ENCODE data around the gene PRPH. TPM values are rescaled to one million over a fixed set of nuclear protein-coding genes. Genes with fewer than 3 reads are reported as not detected.
"Not testable (repeated sequence)": the region's sequence is repeated elsewhere in the genome, so short reads cannot be mapped to it uniquely, and the experiment has no call there.

The PRPH gene
- total RNA-seq (1 to 10 TPM in 1 of 4 donors, under 1 TPM in 3; 0.57 to 1.8 (median 0.94) TPM), polyA plus RNA-seq (2.0 TPM)
- long read RNA-seq, donor 1, result 0 reads
- long read RNA-seq, donor 2, partial matches to known transcripts, result 0 of 1 reads
- long read RNA-seq, donor 2, other reads (novel, unspliced or antisense), result 0 of 1 reads
- long read RNA-seq, donor 3, partial matches to known transcripts, result 0 of 2 reads
- long read RNA-seq, donor 3, other reads (novel, unspliced or antisense), result 0 of 2 reads
- long read RNA-seq, donor 4, result 0 reads

DNA sequence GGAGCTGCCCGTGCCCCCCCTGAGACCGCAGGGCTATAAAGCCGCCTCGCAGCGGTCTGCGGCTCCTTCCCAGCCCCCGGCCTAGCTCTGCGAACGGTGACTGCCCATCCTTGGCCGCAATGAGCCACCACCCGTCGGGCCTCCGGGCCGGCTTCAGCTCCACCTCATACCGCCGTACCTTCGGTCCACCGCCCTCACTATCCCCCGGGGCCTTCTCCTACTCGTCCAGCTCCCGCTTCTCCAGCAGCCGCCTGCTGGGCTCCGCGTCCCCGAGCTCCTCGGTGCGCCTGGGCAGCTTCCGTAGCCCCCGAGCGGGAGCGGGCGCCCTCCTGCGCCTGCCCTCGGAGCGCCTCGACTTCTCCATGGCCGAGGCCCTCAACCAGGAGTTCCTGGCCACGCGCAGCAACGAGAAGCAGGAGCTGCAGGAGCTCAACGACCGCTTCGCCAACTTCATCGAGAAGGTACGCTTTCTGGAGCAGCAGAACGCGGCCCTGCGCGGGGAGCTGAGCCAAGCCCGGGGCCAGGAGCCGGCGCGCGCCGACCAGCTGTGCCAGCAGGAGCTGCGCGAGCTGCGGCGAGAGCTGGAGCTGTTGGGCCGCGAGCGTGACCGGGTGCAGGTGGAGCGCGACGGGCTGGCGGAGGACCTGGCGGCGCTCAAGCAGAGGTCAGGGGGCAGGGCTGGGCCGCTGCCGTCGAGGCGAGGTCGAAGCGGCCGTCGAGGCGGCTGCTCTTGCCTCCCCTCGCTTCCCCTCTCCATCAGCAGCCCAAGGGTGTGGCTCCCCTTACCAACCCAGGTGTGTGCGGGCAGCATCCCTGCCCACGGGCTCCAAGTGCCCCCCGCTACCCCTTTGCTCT, at the start of gene PRPH:
TSS of gene PRPH (plus strand) at position 66 of the 855 bp plus-strand sequence. CDS start at position 120, 54 bp downstream.
- peaks cover 4% of the 10 kb centered on the region for H3K4me1 ChIP-seq (ENCODE audit: control insufficient read depth, insufficient read depth, low read length)

DNA sequence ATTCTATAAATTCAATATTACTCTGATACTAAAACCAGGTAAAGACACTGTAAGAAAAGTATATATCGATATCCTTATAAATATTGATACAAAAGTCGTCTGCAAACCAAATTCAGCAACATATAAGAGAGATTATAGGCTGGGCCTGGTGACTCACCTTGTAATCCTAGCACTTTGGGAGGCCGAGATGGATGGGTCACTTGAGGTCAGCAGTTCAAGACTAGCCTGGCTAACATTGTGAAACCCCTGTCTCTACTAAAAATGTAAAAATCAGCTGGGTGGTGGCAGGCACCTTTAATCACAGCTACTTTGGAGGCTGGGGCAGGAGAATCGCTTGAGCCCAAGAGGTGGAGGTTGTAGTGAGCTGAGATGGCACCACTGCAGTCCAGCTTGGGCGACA, 43.6 kb upstream of the PRPH start:
- intact Hi-C loops (cut with DNase I), result no loop called here
- DNase-seq, result no peak
- H3K4me3 ChIP-seq (ENCODE audit: low read length), result no peak overlapping the region
- no peaks in the 10 kb centered on the region for H3K27me3 ChIP-seq (ENCODE audit: control insufficient read depth, insufficient read depth)
- no peaks in the 10 kb centered on the region for H3K4me1 ChIP-seq (ENCODE audit: control insufficient read depth, insufficient read depth, low read length)
- no peaks in the 10 kb centered on the region for H3K9me3 ChIP-seq (ENCODE audit: control insufficient read depth, low read length)
- H3K27ac ChIP-seq (ENCODE audit: low read length), result no peak overlapping the region
- ATAC-seq, result no peak
- WGBS, result 95% methylated on average over 5 of the region's 5 CpGs

More for the DNA sequence above, at the start of gene PRPH:
- ATAC-seq (no peak), DNase-seq (peak in 2 of 3 donors; percentile 58 to 66)
- WGBS, result 12% methylated on average over 82 of the region's 82 CpGs
- H3K4me3 ChIP-seq (ENCODE audit: low read length), result no peak within 1 kb of the TSS
- H3K9me3 ChIP-seq (ENCODE audit: control insufficient read depth, low read length), result no peaks in the 10 kb centered on the region
- intact Hi-C loops (cut with DNase I), result no loop called here
- H3K27me3 ChIP-seq (ENCODE audit: control insufficient read depth, insufficient read depth), result no peaks in the 10 kb centered on the region
- H3K27ac ChIP-seq (ENCODE audit: low read length), result no peak within 1 kb of the TSS

DNA sequence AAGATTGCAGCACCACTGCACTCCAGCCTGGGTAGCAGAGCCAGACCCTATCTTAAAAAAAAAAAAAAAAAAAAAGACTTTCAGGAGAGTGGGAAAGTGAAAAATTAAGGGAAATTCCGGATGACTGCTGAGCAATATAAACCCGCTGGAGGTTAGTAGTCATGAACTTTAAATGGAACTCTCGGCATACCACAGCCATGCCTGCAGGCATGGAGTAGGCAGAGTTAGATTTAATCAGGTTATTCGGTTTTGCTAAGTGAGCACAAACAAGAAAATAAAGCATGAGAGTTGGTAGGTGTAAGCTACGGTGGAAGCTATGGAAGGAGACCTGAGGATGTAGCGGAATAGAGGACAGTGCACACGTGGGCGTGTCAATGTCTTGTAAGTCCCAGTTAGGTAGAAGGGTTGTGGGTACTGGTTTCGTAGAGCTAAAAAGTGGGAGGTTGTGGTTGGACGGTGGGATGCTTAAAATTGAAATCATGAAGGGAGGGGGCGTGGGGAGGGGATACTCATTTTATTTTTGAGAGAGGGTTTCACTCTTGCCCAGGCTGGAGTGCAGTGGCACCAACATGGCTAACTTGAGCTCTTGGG, 41.8 kb upstream of the PRPH start:
- Histone ChIP-seq H3K27ac (ENCODE audit: low read length) (no peak overlapping the region), H3K9me3 (ENCODE audit: control insufficient read depth, low read length) (no peaks in the 10 kb centered on the region), H3K4me3 (ENCODE audit: low read length) (no peak overlapping the region), H3K4me1 (ENCODE audit: control insufficient read depth, insufficient read depth, low read length) (no peaks in the 10 kb centered on the region), H3K27me3 (ENCODE audit: control insufficient read depth, insufficient read depth) (no peaks in the 10 kb centered on the region)
- intact Hi-C loops (cut with DNase I), result no loop called here
- DNase-seq, result no peak
- no peak for ATAC-seq
- 93% methylated on average over 11 of the region's 11 CpGs for WGBS

DNA sequence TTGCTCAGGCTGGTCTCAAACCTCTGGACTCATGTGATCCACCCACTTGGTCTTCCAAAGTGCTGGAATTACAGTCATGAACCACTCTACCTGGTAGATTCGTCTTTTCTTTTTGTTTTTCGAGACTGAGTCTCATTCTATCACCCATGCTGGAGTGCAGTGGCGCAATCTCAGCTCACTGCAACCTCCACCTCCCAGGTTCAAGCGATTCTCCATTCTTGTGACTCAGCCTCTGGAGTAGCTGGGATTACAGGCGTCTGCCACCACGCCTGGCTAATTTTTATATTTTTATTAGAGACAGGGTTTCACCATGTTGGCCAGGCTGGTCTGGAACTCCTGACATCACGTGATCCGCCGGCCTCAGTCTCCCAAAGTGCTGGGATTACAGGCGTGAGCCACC, 39.5 kb upstream of the PRPH start:
- H3K27ac ChIP-seq (ENCODE audit: low read length); H3K9me3 ChIP-seq (ENCODE audit: control insufficient read depth, low read length); H3K4me1 ChIP-seq (ENCODE audit: control insufficient read depth, insufficient read depth, low read length); intact Hi-C loops (cut with DNase I); ATAC-seq; H3K27me3 ChIP-seq (ENCODE audit: control insufficient read depth, insufficient read depth); H3K4me3 ChIP-seq (ENCODE audit: low read length); DNase-seq: not testable (repeated sequence)
- 96% methylated on average over 10 of the region's 10 CpGs for WGBS

DNA sequence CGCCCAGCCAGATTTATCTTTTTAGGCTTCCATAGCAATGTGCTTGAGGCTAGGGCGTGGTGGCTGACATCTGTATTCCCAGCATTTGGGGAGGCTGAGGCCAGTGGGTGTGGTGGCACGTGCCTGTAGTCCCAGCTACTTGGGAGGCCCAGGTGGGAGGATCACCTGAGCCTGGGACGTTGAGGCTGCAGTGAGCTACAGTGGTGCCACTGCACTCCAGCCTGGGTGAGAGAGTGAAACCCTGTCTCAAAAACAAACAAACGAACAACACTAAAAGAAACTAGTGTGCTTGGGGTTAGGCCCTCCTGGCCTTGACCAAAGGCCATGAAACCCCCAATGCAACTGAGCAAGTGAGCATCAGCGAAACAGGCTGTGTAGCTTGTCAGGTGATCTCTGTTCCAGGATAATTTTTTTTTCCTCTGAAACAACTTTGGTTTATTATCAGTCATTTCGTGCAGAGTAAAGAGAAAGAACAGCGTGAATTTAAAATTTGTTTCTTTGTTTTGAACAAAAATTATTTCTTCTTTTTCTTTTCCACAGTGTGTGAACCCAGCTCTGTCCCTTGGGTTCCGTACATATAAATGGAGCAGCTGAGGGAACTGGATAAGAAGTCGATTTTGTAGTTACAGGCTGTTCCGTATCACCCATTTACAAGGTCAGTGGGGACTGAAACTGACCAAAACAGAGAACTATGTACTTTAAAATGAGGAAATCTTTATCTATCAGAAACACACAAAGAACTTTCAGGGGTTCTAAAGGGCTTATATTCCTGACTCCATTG, 38.9 kb upstream of the PRPH start:
- Histone ChIP-seq H3K4me3 (ENCODE audit: low read length) (no peak overlapping the region), H3K27ac (ENCODE audit: low read length) (no peak overlapping the region)

DNA sequence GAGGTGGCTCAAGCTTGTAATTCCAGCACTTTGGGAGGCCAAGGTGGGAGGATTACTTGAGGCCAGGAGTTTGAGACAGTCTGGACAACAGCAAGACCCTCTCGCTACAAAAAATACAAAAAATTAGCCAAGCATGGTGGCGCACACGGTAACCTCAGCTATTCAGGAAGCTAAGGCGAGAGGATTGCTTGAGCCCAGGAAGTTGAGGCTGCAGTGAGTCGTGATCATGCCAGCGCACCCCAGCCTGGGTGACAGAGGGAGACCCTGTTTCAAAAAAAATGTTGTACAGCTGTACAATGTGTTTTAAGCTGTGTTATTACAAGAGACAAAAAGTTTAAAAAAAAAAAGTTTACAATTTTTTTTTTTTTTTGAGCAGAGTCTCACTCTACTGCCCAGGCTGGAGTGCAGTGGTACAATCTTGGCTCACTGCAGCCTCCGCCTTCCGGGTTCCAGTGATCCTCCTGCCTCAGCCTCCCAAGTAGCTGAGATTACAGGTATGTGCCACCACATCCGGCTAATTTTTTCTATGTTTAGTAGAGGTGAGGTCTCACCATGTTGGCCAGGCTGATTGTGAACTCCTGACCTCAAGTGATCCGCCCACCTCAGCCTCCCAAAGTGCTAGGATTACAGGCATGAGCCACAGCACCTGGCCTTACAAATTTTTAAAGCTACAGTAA, 37.3 kb upstream of the PRPH start:
- WGBS, result 92% methylated on average over 10 of the region's 10 CpGs
- ATAC-seq; H3K4me1 ChIP-seq (ENCODE audit: control insufficient read depth, insufficient read depth, low read length); H3K27ac ChIP-seq (ENCODE audit: low read length); H3K9me3 ChIP-seq (ENCODE audit: control insufficient read depth, low read length); DNase-seq; intact Hi-C loops (cut with DNase I); H3K4me3 ChIP-seq (ENCODE audit: low read length); H3K27me3 ChIP-seq (ENCODE audit: control insufficient read depth, insufficient read depth): not testable (repeated sequence)

More for the DNA sequence above, 38.9 kb upstream of the PRPH start:
- intact Hi-C loops (cut with DNase I), result no loop called here
- Histone ChIP-seq H3K4me1 (ENCODE audit: control insufficient read depth, insufficient read depth, low read length) (no peaks in the 10 kb centered on the region), H3K9me3 (ENCODE audit: control insufficient read depth, low read length) (no peaks in the 10 kb centered on the region), H3K27me3 (ENCODE audit: control insufficient read depth, insufficient read depth) (no peaks in the 10 kb centered on the region)
- WGBS, result 81% methylated on average over 11 of the region's 11 CpGs
- DNase-seq (no peak), ATAC-seq (peak in 1 of 2 donors; percentile 64)

DNA sequence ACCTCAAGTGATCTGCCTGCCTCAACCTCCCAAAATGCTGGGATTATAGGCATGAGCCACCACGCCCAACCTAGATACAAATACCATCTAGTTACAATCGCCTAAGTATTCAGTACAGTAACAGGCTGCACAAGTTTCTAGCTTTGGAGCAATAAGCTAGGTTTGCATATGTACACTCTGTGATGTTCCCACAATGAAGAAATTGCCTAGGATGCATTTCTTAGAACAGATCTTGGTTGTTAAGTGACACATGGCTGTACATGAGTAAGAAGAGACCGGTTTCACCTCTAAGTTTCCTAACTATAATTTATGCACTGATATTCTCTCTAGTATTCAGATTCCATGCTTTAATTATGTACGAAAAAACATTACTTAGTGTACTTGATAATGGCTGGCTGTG, 35.5 kb upstream of the PRPH start:
- 81% methylated on average over 4 of the region's 4 CpGs for WGBS
- DNase-seq (no peak), ATAC-seq (no peak)
- intact Hi-C loops (cut with DNase I), result no loop called here
- H3K9me3 ChIP-seq (ENCODE audit: control insufficient read depth, low read length), result no peaks in the 10 kb centered on the region
- no peak overlapping the region for H3K27ac ChIP-seq (ENCODE audit: low read length)
- no peaks in the 10 kb centered on the region for H3K27me3 ChIP-seq (ENCODE audit: control insufficient read depth, insufficient read depth)
- H3K4me1 ChIP-seq (ENCODE audit: control insufficient read depth, insufficient read depth, low read length), result no peaks in the 10 kb centered on the region
- H3K4me3 ChIP-seq (ENCODE audit: low read length), result no peak overlapping the region

GRCh38 chr12:49260166-49260565, 34.8 kb upstream of the PRPH start:
- no peaks in the 10 kb centered on the region for H3K4me1 ChIP-seq (ENCODE audit: control insufficient read depth, insufficient read depth, low read length)
- H3K4me3 ChIP-seq (ENCODE audit: low read length), result no peak overlapping the region
- no peak overlapping the region for H3K27ac ChIP-seq (ENCODE audit: low read length)
- no peaks in the 10 kb centered on the region for H3K9me3 ChIP-seq (ENCODE audit: control insufficient read depth, low read length)
- no peaks in the 10 kb centered on the region for H3K27me3 ChIP-seq (ENCODE audit: control insufficient read depth, insufficient read depth)
- intact Hi-C loops (cut with DNase I), result no loop called here
- DNase-seq (no peak), ATAC-seq (peak in 1 of 2 donors; percentile 35)
- 37% methylated on average over 3 of the region's 3 CpGs for WGBS

DNA sequence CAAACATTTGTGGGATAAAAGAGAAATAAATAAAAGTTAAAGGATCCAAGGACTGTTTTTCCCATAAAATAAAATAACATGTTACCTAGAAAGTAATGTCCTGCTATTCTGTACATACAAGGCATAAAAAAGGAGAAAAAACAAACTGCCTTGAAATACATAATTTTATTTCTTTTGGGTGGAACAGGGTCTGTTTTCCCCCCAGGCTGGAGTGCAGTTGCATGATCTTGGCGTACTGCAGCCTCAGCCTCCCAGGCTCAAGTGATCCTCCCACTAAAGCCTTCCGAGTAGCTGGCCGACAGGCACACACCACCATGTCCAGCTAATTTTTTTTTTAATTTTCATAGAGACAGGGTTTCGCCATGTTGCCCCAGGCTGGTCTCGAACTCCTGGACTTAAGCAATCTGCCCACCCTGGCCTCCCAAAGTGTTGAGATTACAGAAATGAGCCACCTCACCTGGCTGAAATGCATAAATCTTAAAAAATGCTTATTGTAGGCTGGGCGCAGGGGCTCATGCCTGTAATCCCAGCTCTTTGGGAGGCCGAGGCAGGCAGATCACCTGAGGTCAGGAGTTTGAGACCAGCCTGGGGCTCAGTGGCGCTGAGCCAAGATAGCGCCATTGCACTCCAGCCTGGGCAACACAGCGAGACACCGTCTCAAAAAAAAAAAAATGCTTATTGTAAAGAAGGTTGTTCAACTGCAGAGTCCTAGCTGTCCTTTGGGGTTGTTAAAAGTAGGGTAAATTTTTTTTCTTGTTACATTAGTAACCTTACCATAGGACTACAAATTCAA, 34.2 kb upstream of the PRPH start:
- Histone ChIP-seq H3K4me1 (ENCODE audit: control insufficient read depth, insufficient read depth, low read length) (no peaks in the 10 kb centered on the region), H3K4me3 (ENCODE audit: low read length) (no peak overlapping the region), H3K27me3 (ENCODE audit: control insufficient read depth, insufficient read depth) (no peaks in the 10 kb centered on the region), H3K9me3 (ENCODE audit: control insufficient read depth, low read length) (no peaks in the 10 kb centered on the region), H3K27ac (ENCODE audit: low read length) (no peak overlapping the region)
- no peak for DNase-seq
- no peak for ATAC-seq
- WGBS, result 80% methylated on average over 11 of the region's 11 CpGs
- intact Hi-C loops (cut with DNase I), result no loop called here

DNA sequence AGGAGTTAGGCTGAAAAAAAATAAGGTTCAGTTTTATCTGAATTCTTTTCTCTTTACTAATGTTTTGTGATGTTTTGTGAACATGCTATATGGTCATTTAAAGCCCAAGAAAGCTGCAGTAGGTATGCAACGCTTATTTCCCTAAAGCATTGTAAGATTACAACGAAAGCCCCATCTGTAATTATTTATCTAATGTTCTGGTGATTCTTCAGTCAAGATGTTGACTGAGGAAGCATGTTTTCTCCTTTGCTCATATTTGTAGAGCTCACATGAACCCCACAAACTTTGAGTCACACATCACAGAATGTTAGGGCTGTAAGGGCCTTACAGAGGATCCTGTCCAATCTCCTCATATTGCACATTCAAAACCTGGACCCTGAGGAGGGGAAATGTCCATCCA, 33.2 kb upstream of the PRPH start:
- intact Hi-C loops (cut with DNase I), result no loop called here
- ATAC-seq, result no peak
- 94% methylated on average over 2 of the region's 2 CpGs for WGBS

More for the DNA sequence above, 33.2 kb upstream of the PRPH start:
- H3K4me3 ChIP-seq (ENCODE audit: low read length), result no peak overlapping the region
- DNase-seq, result no peak
- H3K27ac ChIP-seq (ENCODE audit: low read length), result no peak overlapping the region
- no peaks in the 10 kb centered on the region for H3K27me3 ChIP-seq (ENCODE audit: control insufficient read depth, insufficient read depth)
- no peaks in the 10 kb centered on the region for H3K4me1 ChIP-seq (ENCODE audit: control insufficient read depth, insufficient read depth, low read length)
- no peaks in the 10 kb centered on the region for H3K9me3 ChIP-seq (ENCODE audit: control insufficient read depth, low read length)

Measured in right cardiac atrium (tissue), 5 donors.